HG03097 (cell line): Measurements from ENCODE around the gene ZNG1C.
"Not testable (repeated sequence)": the region's sequence is repeated elsewhere in the genome, so short reads cannot be mapped to it uniquely, and the experiment has no call there.

Experiments used
- ATAC-seq: cut with Tn5 transposase; IDR thresholded peaks from one replicate; pipeline ENCODE4 v1.9.1; 2021; ENCODE audit not compliant: unreplicated experiment, low FRiP score

ZNG1C gene

GRCh38 chr9:68241683-68242082, at the start of gene ZNG1C:
ZNG1C (plus strand) TSS chr9:68241983; CDS start chr9:68242032, 49 bp downstream.
- ATAC-seq: not testable (repeated sequence)

GRCh38 chr9:68242437-68242836, 654 bp downstream of the ZNG1C start:
- not testable (repeated sequence) for ATAC-seq

- not testable (repeated sequence) for ATAC-seq
Measured at GRCh38 chr9:68281041-68281440, 39.3 kb downstream of the ZNG1C start.

GRCh38 chr9:68302567-68302966, 60.8 kb downstream of the ZNG1C start, which contains the start of gene FOXD4L3:
FOXD4L3 (plus strand) TSS chr9:68302867; CDS start chr9:68302952, 85 bp downstream.
- ATAC-seq: not testable (repeated sequence)

- ATAC-seq: not testable (repeated sequence)
Measured at GRCh38 chr9:68303771-68304170, 62.0 kb downstream of the ZNG1C start.

GRCh38 chr9:68304212-68304611, 62.4 kb downstream of the ZNG1C start:
- not testable (repeated sequence) for ATAC-seq

GRCh38 chr9:68304777-68305176, 63.0 kb downstream of the ZNG1C start:
- ATAC-seq: not testable (repeated sequence)

GRCh38 chr9:68305680-68306285, 64.0 kb downstream of the ZNG1C start:
- not testable (repeated sequence) for ATAC-seq

GRCh38 chr9:68306391-68306964, 64.7 kb downstream of the ZNG1C start:
- not testable (repeated sequence) for ATAC-seq

GRCh38 chr9:68307127-68307526, 65.3 kb downstream of the ZNG1C start:
- not testable (repeated sequence) for ATAC-seq

- not testable (repeated sequence) for ATAC-seq
Measured at GRCh38 chr9:68307654-68308053, 65.9 kb downstream of the ZNG1C start.

GRCh38 chr9:68311208-68311607, 69.4 kb downstream of the ZNG1C start:
- not testable (repeated sequence) for ATAC-seq

- ATAC-seq: not testable (repeated sequence)
Measured at GRCh38 chr9:68318209-68318608, 76.4 kb downstream of the ZNG1C start.

- ATAC-seq: not testable (repeated sequence)
Measured at GRCh38 chr9:68323749-68324148, 82.0 kb downstream of the ZNG1C start.

GRCh38 chr9:68324518-68324917, 82.7 kb downstream of the ZNG1C start:
- not testable (repeated sequence) for ATAC-seq

GRCh38 chr9:68329106-68329505, 87.3 kb downstream of the ZNG1C start:
- not testable (repeated sequence) for ATAC-seq

- not testable (repeated sequence) for ATAC-seq
Measured at GRCh38 chr9:68330531-68331173, 88.9 kb downstream of the ZNG1C start.

- ATAC-seq: not testable (repeated sequence)
Measured at GRCh38 chr9:68332122-68332521, 90.3 kb downstream of the ZNG1C start.

- not testable (repeated sequence) for ATAC-seq
Measured at GRCh38 chr9:68335935-68336334, 94.2 kb downstream of the ZNG1C start.

GRCh38 chr9:68336639-68337339, 95.0 kb downstream of the ZNG1C start:
- not testable (repeated sequence) for ATAC-seq

GRCh38 chr9:68338000-68338399, 96.2 kb downstream of the ZNG1C start:
- not testable (repeated sequence) for ATAC-seq
